Measurements from ENCODE around the gene CNTFR. TPM values are rescaled to one million over a fixed set of nuclear protein-coding genes. Genes with fewer than 3 reads are reported as not detected.
A peak's percentile ranks its signal among the peaks of the same experiment; 100 is the strongest.
"Not testable (repeated sequence)": the region's sequence is repeated elsewhere in the genome, so short reads cannot be mapped to it uniquely, and the experiment has no call there.

Gene CNTFR, protein sequence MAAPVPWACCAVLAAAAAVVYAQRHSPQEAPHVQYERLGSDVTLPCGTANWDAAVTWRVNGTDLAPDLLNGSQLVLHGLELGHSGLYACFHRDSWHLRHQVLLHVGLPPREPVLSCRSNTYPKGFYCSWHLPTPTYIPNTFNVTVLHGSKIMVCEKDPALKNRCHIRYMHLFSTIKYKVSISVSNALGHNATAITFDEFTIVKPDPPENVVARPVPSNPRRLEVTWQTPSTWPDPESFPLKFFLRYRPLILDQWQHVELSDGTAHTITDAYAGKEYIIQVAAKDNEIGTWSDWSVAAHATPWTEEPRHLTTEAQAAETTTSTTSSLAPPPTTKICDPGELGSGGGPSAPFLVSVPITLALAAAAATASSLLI
- not detected in 2 replicates for total RNA-seq (2014; rRNA removed; shearing (Covaris generic))
- 0.03 TPM in 1 of 2 replicates, not detected in the other for polyA plus RNA-seq (2015; cell fraction: cytosol; rRNA removed)
- not detected in 2 replicates for polyA plus RNA-seq (2015; cell fraction: nucleus; rRNA removed)

DNA sequence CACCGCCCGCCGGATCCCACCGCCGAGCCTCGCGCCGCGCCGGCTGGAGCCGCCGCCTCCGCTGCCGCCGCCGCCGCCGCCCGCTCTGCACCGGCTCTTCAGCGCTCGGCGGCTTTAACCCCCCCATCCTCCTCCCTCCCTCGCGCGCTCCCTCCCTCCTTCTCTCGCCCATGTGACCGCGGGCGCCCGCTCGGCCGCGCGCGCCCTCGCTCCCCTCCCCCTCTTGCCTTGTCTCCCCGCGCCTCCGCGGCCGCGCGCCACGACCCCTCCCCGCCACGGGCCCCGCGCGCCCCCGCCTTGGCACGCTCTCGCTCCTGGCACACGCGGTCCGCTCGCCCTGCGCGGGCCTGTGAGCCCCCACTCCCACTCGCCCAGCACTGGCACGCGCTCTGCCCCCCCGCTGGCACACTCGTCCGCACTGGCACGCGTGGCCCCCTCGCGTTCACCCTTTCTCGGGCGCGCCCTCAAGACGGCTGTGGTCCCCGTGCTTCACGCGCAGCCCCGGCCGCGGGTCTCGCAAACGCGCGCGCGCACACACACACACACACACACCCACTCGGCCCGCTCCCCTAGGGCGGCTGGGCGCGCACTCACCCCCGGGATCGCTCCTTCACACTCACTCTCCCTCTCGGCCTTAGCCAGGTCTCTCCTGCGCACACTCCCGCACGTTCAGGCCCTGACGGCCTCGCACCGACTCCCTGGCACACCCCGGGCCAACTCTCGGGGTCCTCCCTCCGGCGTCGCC lies at the start of gene CNTFR:
TSS of gene CNTFR (minus strand) at position 89 of the 745 bp plus-strand sequence. CDS start 20,743 bp downstream, outside the sequence.
- no peak for DNase-seq (ENCODE audit: low read depth)

DNA sequence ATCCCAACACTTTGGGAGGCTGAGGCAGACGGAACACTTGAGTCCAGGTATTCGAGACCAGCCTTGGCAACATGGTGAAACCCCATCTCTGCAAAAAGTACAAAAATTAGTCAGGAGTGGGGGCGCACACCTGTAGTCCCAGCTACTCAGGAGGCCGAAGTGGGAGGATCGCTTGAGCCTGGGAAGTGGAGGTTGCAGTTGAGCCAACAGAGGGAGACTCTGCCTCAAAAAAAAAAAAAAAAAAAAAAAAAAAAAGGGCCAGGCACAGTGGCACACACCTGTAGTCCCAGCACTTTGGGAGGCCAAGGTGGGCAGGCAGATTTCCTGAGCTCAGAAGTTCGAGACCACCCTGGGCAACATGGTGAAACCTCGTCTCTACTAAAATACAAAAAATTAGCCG lies 49.8 kb upstream of the CNTFR start:
- not testable (repeated sequence) for DNase-seq (ENCODE audit: low read depth)

DNA sequence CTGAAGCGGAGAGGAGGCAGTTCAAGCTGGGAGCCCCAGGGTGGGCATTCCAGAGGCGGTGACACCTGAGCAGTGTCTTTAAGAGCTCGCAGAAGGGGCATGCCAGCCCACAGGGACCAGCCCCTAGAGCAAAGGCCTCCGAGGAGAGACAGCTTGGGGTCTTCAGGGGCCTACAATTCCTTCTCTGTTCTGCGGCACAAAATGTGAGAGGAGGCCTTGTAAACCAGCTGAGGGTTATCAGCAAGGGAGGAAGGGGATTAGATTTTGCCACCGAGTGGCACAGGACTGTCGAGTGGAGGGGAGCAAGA lies 48.6 kb upstream of the CNTFR start:
- DNase-seq (ENCODE audit: low read depth), result no peak

DNA sequence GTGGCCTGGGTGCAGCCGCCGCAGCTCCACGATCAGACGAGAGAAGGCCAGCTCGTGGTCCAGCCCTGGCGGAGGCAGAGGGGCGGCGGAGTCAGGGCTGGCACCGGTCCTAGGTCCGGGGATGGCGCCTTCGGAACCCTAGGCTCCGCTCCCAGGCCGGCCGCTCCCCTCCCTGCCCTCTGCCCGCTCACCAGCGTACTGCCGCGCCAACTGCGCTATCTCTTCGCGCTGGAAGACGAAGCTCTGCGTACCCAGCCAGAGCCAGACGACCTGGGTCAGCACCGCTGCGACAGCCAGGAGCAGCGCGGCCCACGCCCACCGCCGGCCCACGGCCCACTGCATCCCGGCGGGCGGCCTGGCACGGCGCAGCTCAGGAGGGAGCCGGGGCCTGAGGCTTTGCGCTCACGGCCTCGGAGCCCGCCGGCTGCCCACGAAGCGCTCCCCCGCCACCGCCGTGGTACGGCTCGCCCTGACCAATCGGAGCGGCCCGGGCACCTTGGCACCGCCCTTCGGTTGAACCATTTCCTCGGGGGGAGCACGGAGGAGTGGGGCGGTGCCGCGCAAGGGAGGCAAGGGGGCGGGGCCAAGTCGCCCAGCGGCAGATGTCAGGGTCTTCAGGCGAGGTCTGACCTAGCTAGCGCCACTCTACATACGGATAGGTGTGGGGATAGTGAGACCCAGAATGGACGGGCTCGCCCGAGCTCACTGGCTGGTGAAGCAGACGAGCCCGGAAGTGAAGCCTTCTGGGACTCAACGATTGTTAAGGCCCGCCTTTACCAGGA lies 48.0 kb upstream of the CNTFR start, which contains the start of gene SIGMAR1:
TSS of gene SIGMAR1 (minus strand) at position 432 of the 782 bp plus-strand sequence. CDS start at position 342, 90 bp downstream.
- DNase-seq (ENCODE audit: low read depth), result peak; percentile 83

DNA sequence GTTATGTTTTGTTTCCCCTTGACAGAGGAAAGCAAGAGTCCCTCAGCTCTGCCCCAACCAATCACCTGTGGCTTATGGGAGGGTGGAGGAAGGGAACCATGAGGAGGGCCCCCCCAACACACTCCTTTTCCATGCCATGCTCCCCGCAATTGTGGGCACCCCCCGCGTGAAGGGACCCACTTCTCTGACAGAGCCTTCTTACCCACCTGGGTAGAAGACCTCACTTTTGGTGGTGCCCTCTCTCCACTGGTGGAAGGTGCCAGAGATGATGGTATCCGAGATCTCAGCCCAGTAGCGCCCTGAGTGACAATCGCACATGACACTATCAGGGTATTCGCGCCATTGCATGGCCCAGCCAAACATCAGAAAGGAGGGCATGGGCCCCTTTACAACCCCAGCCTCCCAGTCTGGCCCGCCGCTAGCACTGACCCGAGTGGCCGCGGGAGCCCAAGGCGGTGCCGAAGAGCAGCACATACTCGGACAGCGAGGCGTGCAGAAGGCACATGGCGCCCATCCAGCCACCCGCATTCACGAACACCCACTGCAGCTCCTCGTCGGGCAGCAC lies 47.3 kb upstream of the CNTFR start:
- no peak for DNase-seq (ENCODE audit: low read depth)

DNA sequence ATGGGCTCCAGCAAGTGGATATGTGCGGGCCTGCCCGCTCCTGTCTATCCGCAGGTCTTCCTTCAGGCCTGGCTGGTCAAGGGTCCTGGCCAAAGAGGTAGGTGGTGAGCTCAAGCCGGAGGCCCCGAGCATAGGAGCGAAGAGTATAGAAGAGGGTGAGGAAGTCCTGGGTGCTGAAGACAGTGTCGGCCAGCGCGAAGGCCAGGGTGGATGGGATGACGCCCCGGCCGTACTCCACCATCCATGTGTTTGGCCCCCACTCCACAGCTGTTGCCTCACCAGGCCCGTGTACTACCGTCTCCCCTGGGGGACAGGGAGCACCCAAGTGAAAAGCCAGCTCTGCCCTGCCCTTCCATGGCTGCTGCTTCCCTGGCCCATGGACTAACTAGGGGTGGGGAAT lies 46.0 kb upstream of the CNTFR start:
- no peak for DNase-seq (ENCODE audit: low read depth)

DNA sequence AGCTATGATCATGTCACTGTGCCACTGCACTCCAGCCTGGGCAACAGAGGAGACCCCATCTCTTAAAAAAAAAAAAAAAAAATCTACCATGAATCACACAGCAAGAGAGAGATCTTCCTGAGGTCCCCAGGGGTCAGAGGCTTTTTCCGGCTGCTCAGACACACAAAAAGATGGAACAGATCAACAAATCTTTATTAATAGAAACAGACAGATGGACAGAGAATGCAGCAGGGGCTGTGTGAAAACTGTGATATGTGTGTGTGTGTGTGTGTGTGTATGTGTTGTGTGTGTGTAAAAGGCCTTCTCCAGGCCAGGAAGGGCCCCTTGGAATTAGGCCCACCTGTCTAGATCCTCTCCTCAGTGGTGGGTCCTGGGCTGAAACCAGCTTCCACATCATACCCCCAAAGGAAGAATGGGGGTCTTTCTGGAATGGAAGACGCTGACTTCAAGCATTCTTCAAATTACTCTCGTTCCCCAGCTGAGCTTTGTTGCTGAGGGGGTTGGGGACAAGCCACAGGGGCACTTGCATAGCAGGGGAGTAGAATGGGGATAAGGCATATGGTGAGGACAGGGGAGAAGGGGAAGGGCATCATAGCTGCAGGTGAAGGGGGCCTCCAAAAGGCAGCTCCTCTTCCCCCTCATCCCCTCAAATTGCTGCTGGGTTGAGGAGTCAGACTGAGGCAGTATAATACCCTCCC lies 45.2 kb upstream of the CNTFR start:
- DNase-seq (ENCODE audit: low read depth), result no peak

DNA sequence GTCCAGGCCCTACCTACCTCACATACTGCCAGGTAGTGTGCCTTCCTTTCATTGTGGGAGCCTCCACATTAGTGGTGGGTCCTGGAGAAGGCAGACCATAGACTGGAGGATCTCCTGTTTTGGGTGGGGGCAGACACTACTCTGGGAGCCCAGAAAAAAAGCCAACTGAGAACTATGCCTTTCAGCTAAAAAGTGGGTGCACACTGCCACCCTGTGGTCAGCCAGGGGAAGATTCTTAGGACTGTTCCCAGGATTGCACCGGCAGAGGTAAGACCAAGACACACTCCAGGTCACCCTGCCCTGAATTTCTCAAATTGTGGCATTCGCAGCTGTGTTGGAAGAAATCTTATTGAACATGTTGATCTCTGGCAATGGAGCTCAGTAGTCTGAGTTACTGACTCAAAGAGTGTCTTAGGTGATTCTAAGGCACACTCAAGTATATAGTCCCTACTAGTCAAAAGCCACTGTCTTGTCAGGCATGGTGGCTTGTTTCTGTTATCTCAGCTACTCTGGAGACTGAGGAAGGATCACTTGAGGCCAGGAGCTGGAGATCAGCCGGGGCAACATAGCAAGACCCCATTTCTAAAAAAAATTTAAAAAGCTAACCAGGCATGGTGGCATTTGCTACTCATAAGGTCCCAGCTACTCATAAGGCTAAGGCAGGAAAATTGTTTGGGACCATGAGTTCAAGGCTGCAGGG lies 44.5 kb upstream of the CNTFR start:
- DNase-seq (ENCODE audit: low read depth), result peak; percentile 53

DNA sequence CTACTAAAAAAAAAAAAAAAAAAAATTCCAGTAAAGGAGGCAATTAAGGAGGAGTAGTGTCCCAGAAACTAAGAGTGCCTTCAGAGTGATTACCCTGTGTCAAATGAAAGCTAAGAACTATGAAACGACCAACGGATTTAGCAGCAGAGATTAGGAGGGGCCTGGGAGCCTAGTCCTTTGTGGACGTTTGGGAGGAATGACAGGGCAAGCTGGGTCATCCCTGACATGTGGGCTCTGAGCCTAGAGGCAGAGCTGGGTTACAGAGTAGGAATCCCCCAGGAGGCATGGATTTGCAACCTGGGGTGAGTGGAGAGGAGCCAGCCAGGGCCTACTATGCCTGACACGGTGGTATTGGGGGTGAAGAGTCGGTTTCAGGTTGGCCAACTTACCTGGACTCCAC lies 43.6 kb upstream of the CNTFR start:
- DNase-seq (ENCODE audit: low read depth), result no peak

DNA sequence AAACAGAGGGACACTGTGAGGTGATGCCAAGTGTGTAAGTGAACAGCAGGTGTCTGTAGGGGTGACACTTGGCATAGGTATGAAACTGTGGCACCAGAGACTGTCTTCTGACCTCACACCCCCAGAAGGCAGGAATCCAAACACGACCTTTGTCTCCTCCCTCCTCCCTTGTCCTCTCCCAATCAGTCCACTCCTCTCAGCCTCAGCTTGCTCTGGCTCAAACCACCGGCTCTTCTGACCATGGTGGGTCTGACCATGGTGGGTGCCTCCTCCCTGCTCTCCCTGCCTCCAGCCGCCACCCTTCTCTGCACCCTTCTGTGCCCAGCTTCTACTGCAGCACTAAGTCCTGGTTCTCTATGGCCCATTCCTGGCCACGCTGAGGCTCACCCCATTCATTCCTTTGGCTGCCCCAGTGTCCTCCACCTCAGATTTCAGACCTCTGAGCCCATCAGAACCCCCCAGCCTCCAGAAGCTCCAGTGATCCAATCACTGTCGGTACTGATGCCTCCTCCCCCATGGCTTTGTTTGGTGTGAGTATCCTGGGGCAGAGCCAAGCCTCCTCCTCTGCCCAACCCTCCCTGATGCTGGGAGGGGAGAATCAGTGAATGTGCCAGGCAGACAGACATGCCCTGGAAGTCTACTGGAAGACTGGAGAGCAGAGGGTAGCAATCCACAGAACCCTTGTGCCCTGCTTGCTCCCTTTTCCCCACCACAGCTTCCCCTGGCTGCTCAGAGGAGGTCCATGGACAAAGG lies 41.1 kb upstream of the CNTFR start:
- DNase-seq (ENCODE audit: low read depth), result no peak

DNA sequence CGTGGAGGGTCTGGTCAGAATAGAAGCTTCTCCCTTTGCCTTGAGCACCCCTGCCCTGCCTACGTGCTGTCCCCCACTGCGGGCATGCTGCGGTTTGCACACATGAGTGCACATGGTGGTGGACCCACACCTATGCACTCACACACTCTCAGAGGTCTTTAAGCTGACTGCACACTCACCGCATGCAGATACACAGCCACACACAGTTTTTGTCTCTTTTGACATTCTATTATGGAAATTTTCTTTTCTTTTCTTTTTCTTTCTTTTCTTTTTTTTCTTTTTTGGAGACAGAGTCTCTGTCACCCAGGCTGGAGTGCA lies 39.9 kb upstream of the CNTFR start:
- no peak for DNase-seq (ENCODE audit: low read depth)

DNA sequence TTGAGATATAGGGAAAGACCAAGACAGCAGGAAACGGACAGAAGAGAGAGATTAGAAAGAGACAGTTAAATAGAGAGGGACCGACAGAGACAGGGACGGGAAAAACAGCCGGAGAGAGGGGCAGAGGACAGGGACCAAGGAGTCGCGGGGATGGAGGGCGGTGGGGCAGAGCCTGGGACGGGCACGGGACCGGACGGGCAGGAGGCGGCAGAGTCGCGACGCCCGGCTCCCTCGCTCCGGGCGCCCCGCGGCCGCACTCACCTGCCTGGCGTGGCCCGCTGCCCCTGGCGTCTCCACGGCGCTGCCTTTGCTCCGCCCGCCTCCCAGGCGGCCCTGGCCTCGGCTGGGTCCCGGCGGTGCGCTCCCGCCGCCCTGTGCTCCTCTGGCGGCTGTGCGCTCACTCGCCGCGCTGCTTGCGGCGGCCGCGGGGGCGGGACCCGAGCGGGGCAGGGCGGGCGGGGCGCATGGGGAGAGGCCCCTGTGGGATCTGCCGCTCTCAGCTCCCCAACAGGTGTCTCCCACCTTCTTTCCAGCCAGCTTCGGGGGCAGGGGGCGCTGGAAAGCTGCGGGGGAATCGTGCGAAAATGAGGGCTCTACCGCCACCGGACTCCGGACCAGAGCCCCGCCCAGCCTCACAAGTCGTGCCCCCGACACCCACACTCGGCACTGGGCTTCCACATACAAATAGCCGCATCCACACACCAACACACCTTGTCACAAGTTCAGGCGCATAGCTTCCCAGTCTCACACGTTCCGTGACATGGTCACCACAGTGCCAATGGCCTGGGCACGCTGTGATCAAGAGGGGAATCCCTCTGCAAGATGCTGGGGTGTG lies 39.3 kb upstream of the CNTFR start, which contains the start of gene ARID3C:
TSS of gene ARID3C (minus strand) at position 411 of the 835 bp plus-strand sequence. CDS start 1,052 bp downstream, outside the sequence.
- no peak for DNase-seq (ENCODE audit: low read depth)

DNA sequence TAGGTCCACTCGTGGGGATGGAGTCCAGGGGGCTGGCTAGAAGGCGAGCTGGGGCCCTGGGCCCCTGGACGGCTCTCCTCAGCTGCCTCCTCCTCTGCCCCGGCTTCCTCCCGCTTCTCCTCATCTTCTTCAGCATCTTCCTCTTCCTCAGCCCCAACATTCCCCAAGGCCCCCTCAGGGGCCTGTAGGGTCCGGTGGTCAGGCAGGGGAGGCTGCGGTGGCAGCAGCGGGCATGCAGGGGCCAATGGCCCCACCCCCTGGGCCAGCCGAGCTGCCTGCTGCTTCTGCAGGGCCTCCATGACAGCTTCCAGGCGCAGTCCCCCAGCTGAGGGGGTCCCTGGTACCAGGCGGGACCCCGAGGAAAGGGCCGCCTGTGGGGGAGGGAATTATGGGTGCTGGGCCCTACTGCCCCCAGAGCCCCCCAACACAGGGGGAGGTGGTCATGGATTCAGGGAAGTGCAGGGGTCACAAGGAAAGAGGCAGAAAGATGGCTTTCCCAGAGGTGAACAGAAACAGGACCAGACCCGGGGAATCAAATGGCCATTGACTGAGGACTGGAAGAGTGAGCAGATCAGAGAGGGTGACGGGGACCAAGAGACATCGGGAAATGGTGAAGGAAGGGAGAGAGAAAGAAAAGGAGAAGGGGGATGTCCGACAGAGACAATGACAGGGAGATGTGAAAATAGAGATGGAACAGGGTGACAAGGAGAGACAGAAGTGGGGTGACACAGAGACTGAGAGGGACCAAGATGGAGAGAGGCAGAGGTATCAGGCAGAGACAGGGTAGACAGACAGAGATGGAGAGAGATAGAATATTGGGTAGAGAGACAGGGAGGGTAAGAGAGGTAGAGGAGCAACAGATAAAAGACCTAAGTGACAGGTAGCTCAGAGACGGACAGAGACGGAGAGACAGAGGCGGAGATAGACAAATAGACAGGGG lies 38.5 kb upstream of the CNTFR start:
- DNase-seq (ENCODE audit: low read depth), result no peak

DNA sequence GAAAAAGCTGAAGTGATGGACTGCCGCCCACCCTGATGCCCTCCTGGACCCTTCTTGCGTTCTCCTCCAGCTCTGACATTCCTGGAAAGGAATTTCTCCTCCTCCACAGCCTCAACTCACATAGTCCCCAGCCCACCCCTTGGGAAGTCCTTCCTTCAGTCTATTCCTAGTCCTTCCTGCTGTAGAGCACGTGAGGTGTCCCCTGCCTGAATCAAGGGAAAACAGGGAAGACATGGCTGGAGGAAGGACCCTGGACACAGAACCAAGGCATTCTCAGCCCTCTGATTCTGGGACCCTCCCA lies 35.6 kb upstream of the CNTFR start:
- no peak for DNase-seq (ENCODE audit: low read depth)

DNA sequence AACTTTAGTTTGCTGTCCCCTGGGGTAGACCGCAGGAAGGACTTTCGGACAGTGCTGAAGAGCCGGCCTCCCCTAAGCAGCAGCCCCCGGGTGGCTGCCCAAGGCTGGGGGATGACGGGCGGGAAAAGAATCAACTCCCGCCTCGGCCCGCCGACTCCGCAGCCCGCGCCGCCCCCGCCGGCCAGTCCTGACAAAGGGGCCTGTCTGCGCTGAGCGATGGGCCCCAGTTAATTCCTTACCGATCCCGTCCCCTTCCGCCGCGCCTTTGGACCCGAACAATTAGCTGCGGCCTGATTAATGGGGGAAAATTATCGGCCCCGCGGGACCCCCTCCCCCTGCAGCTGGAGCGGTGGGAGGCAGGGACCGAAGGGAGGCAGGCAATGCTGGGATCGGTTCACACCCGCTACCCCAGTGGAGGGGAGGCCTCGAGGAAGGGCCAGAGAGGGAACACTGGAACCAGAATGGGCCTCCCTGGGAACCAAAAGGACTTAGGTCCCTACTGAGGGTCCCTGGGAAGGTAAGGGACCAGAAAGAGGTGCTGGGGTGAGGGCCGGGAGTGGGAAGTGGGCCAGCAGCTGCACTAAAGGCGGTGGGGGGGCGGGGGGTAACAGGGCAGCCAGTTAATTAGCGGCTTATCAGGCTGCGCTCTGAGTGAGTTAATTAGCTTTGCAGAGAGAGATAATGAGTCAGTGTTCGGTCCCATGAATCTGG lies 35.1 kb upstream of the CNTFR start:
- DNase-seq (ENCODE audit: low read depth), result no peak

DNA sequence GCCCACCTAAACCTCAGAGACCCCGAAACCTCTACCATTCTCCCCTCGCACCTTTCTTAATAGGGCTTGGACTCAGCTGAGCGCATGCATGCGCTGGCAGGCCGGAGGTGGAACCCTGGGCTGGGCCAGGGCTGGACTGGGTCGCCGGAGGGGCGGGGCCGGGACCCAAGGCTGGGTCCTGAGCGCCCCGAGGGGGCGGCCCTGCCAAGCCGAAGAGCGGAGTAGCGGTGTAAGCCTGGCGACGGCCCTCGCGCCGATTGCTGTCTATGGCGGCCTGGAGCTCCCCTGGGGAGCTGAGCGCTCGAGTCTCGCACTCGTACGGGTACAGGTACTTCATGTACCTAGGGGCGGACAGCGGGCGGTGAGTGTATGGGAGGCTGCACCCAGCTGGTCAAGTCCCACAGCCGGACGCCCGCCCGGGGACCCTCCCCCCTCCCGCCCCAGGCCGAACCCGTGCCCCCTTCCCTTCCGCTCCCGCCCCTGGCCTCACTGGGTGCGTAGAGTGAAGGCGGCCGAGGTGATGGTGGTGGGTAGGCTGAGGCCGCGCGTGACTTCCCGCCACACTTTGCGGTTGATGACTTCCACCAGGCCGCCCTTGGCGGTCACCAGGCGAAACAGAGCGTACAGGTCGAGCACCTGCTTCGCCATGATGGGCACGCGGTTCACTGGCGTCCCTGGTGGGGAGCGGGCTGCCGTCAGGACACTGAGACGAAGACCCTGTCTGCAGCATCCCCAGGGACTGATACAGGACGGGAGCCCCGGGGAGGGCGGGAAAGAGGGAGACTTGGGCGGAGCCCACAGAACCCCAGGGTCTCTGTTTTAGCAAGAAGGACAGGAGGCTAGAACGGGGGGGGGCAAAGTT lies 34.1 kb upstream of the CNTFR start:
- no peak for DNase-seq (ENCODE audit: low read depth)
